GM12891 (cell line): ENCODE results near the gene ASPA.

Source experiments
- POLR2A ChIP-seq: IDR thresholded peaks from 2 replicates; pipeline ENCODE4 v1.6.1; 2011; ENCODE audit warnings: low read depth, low read length, control low read depth
- POLR2AphosphoS5 ChIP-seq: IDR thresholded peaks from 2 replicates; pipeline ENCODE4 v1.6.1; 2011; ENCODE audit warnings: low read depth, low read length, control low read depth
- POU2F2 ChIP-seq: IDR thresholded peaks from 2 replicates; pipeline ENCODE4 v1.6.1; 2011; ENCODE audit warnings: low read depth, mild to moderate bottlenecking, control low read depth, low read length, moderate library complexity
- TAF1 ChIP-seq: IDR thresholded peaks from 2 replicates; pipeline ENCODE4 v1.6.1; 2011; ENCODE audit warnings: low read depth, low read length, control low read depth

GRCh38 chr17:3526491-3526890, 50.7 kb downstream of the ASPA start:
- TF ChIP-seq POLR2AphosphoS5: no peak
- no peak for TF ChIP-seq TAF1
- TF ChIP-seq POU2F2: no peak
- TF ChIP-seq POLR2A: no peak
